ENCODE measurements around the gene ZNRF3. TPM values are rescaled to one million over a fixed set of nuclear protein-coding genes. Genes with fewer than 3 reads are reported as not detected.

ZNRF3 gene
- total RNA-seq, 2 experiments from 2014 or later = 0.40 to 0.58 TPM

- H3K27ac Mint-ChIP-seq = no peak overlapping the region
- POLR2A ChIA-PET = interaction anchor here (0.6 kb wide), 1 partner anchor 27 kb away, joined by 3 read pairs; no protein-coding TSS in a partner anchor
These were observed 100.5 kb downstream of the ZNRF3 start for GRCh38 chr22:28983788-28984441.

GRCh38 chr22:28984482-28985158, 101.2 kb downstream of the ZNRF3 start:
- DNase-seq = no peak
- H3K27ac Mint-ChIP-seq = no peak overlapping the region
- H3K4me3 Mint-ChIP-seq = no peak overlapping the region
- H3K36me3 Mint-ChIP-seq (ENCODE audit: low read depth) = no peaks in the 10 kb centered on the region
- POLR2A ChIA-PET = no interaction called here
- H3K9me3 Mint-ChIP-seq = peaks cover 2% of the 10 kb centered on the region
- H3K27me3 Mint-ChIP-seq = peaks cover 14% of the 10 kb centered on the region
- peaks cover 1% of the 10 kb centered on the region for H3K4me1 Mint-ChIP-seq
- CTCF ChIA-PET = no interaction called here

More at GRCh38 chr22:28983788-28984441, 100.5 kb downstream of the ZNRF3 start:
- H3K27me3 Mint-ChIP-seq = peaks cover 19% of the 10 kb centered on the region
- H3K4me3 Mint-ChIP-seq = no peak overlapping the region
- no peak for DNase-seq
- H3K9me3 Mint-ChIP-seq = peaks cover 2% of the 10 kb centered on the region
- H3K36me3 Mint-ChIP-seq (ENCODE audit: low read depth) = no peaks in the 10 kb centered on the region
- CTCF ChIA-PET = no interaction called here
- H3K4me1 Mint-ChIP-seq = no peaks in the 10 kb centered on the region

GRCh38 chr22:28985581-28986290, 102.4 kb downstream of the ZNRF3 start:
- CTCF ChIA-PET = no interaction called here
- H3K27me3 Mint-ChIP-seq = peaks cover 12% of the 10 kb centered on the region
- no peak overlapping the region for H3K4me3 Mint-ChIP-seq
- no peak overlapping the region for H3K27ac Mint-ChIP-seq
- peaks cover 2% of the 10 kb centered on the region for H3K9me3 Mint-ChIP-seq
- H3K4me1 Mint-ChIP-seq = peaks cover 1% of the 10 kb centered on the region
- POLR2A ChIA-PET = no interaction called here
- H3K36me3 Mint-ChIP-seq (ENCODE audit: low read depth) = no peaks in the 10 kb centered on the region
- no peak for DNase-seq

- Mint-ChIP-seq H3K27me3 (peaks cover 9% of the 10 kb centered on the region), H3K4me1 (peaks cover 1% of the 10 kb centered on the region), H3K4me3 (no peak overlapping the region), H3K27ac (no peak overlapping the region), H3K36me3 (ENCODE audit: low read depth) (no peaks in the 10 kb centered on the region), H3K9me3 (peaks cover 2% of the 10 kb centered on the region)
- ChIA-PET POLR2A (no interaction called here), CTCF (no interaction called here)
- no peak for DNase-seq
These were observed 103.0 kb downstream of the ZNRF3 start for GRCh38 chr22:28986366-28986765.

- peaks cover 13% of the 10 kb centered on the region for H3K27me3 Mint-ChIP-seq
- ChIA-PET POLR2A (no interaction called here), CTCF (interaction anchor here (1.2 to 1.4 kb wide), 2 partner anchors 10 to 258 kb away, joined by 3 to 4 read pairs; no protein-coding TSS in a partner anchor)
- H3K36me3 Mint-ChIP-seq (ENCODE audit: low read depth) = no peaks in the 10 kb centered on the region
- no peak overlapping the region for H3K4me3 Mint-ChIP-seq
- no peak overlapping the region for H3K27ac Mint-ChIP-seq
- H3K4me1 Mint-ChIP-seq = peaks cover 1% of the 10 kb centered on the region
- no peak for DNase-seq
- peaks cover 2% of the 10 kb centered on the region for H3K9me3 Mint-ChIP-seq
These were observed 105.1 kb downstream of the ZNRF3 start for GRCh38 chr22:28988457-28988856.

GRCh38 chr22:28989035-28989464, 105.7 kb downstream of the ZNRF3 start:
- POLR2A ChIA-PET = no interaction called here

GRCh38 chr22:28989484-28989883, 106.1 kb downstream of the ZNRF3 start:
- CTCF ChIA-PET = no interaction called here

More at GRCh38 chr22:28989035-28989464, 105.7 kb downstream of the ZNRF3 start:
- no peak for DNase-seq
- Mint-ChIP-seq H3K36me3 (ENCODE audit: low read depth) (no peaks in the 10 kb centered on the region), H3K9me3 (peaks cover 2% of the 10 kb centered on the region), H3K4me3 (no peak overlapping the region), H3K27ac (no peak overlapping the region), H3K27me3 (peaks cover 13% of the 10 kb centered on the region), H3K4me1 (peaks cover 1% of the 10 kb centered on the region)
- CTCF ChIA-PET = no interaction called here

GRCh38 chr22:28989912-28990311, 106.5 kb downstream of the ZNRF3 start:
- H3K27ac Mint-ChIP-seq = no peak overlapping the region
- no peak overlapping the region for H3K4me3 Mint-ChIP-seq
- no peak for DNase-seq
- H3K4me1 Mint-ChIP-seq = peaks cover 1% of the 10 kb centered on the region
- ChIA-PET POLR2A (no interaction called here), CTCF (no interaction called here)
- H3K36me3 Mint-ChIP-seq (ENCODE audit: low read depth) = no peaks in the 10 kb centered on the region
- H3K9me3 Mint-ChIP-seq = peaks cover 2% of the 10 kb centered on the region
- peaks cover 11% of the 10 kb centered on the region for H3K27me3 Mint-ChIP-seq

More at GRCh38 chr22:28989484-28989883, 106.1 kb downstream of the ZNRF3 start:
- DNase-seq = no peak
- POLR2A ChIA-PET = no interaction called here
- H3K27ac Mint-ChIP-seq = no peak overlapping the region
- no peak overlapping the region for H3K4me3 Mint-ChIP-seq
- H3K36me3 Mint-ChIP-seq (ENCODE audit: low read depth) = no peaks in the 10 kb centered on the region
- H3K27me3 Mint-ChIP-seq = peaks cover 11% of the 10 kb centered on the region
- H3K4me1 Mint-ChIP-seq = peaks cover 1% of the 10 kb centered on the region
- peaks cover 2% of the 10 kb centered on the region for H3K9me3 Mint-ChIP-seq

- Mint-ChIP-seq H3K9me3 (no peaks in the 10 kb centered on the region), H3K36me3 (ENCODE audit: low read depth) (no peaks in the 10 kb centered on the region), H3K4me3 (no peak overlapping the region), H3K4me1 (peaks cover 1% of the 10 kb centered on the region), H3K27ac (no peak overlapping the region), H3K27me3 (peaks cover 9% of the 10 kb centered on the region)
- ChIA-PET POLR2A (no interaction called here), CTCF (no interaction called here)
- no peak for DNase-seq
These were observed 109.4 kb downstream of the ZNRF3 start for GRCh38 chr22:28992565-28993356.

- CTCF ChIA-PET = no interaction called here
- H3K27ac Mint-ChIP-seq = no peak overlapping the region
- POLR2A ChIA-PET = no interaction called here
- no peak overlapping the region for H3K4me3 Mint-ChIP-seq
- H3K4me1 Mint-ChIP-seq = no peaks in the 10 kb centered on the region
- H3K27me3 Mint-ChIP-seq = peaks cover 9% of the 10 kb centered on the region
- H3K36me3 Mint-ChIP-seq (ENCODE audit: low read depth) = no peaks in the 10 kb centered on the region
- H3K9me3 Mint-ChIP-seq = no peaks in the 10 kb centered on the region
- DNase-seq = no peak
These were observed 111.2 kb downstream of the ZNRF3 start for GRCh38 chr22:28994522-28994921.

GRCh38 chr22:28995551-28995950, 112.2 kb downstream of the ZNRF3 start:
- no peak overlapping the region for H3K27ac Mint-ChIP-seq
- H3K27me3 Mint-ChIP-seq = peaks cover 7% of the 10 kb centered on the region
- H3K4me1 Mint-ChIP-seq = no peaks in the 10 kb centered on the region
- CTCF ChIA-PET = no interaction called here
- no peaks in the 10 kb centered on the region for H3K36me3 Mint-ChIP-seq (ENCODE audit: low read depth)
- POLR2A ChIA-PET = no interaction called here
- H3K9me3 Mint-ChIP-seq = no peaks in the 10 kb centered on the region
- H3K4me3 Mint-ChIP-seq = no peak overlapping the region
- no peak for DNase-seq

GRCh38 chr22:28997342-28997741, 114.0 kb downstream of the ZNRF3 start:
- ChIA-PET POLR2A (no interaction called here), CTCF (no interaction called here)
- H3K9me3 Mint-ChIP-seq = no peaks in the 10 kb centered on the region
- H3K4me3 Mint-ChIP-seq = no peak overlapping the region
- DNase-seq = no peak
- H3K27ac Mint-ChIP-seq = no peak overlapping the region
- no peaks in the 10 kb centered on the region for H3K4me1 Mint-ChIP-seq
- peaks cover 7% of the 10 kb centered on the region for H3K27me3 Mint-ChIP-seq
- no peaks in the 10 kb centered on the region for H3K36me3 Mint-ChIP-seq (ENCODE audit: low read depth)

- H3K4me1 Mint-ChIP-seq = no peaks in the 10 kb centered on the region
- peaks cover 7% of the 10 kb centered on the region for H3K27me3 Mint-ChIP-seq
- CTCF ChIA-PET = interaction anchor here (1.2 kb wide), 1 partner anchor 11 kb away, joined by 4 read pairs; no protein-coding TSS in a partner anchor
- H3K9me3 Mint-ChIP-seq = no peaks in the 10 kb centered on the region
- DNase-seq = no peak
- H3K4me3 Mint-ChIP-seq = no peak overlapping the region
- H3K27ac Mint-ChIP-seq = no peak overlapping the region
- POLR2A ChIA-PET = no interaction called here
- H3K36me3 Mint-ChIP-seq (ENCODE audit: low read depth) = no peaks in the 10 kb centered on the region
These were observed 115.3 kb downstream of the ZNRF3 start for GRCh38 chr22:28998681-28999080.
